Measurements from ENCODE around the gene DPYD. TPM values are rescaled to one million over a fixed set of nuclear protein-coding genes. Genes with fewer than 3 reads are reported as not detected.

DPYD gene
- total RNA-seq, 1 experiment from 2014 or later = 12.8 TPM

GRCh38 chr1:97038410-97038809 lies 882.4 kb downstream of the DPYD start:
- H3F3A ChIP-seq (ENCODE audit: low read length, unreplicated experiment) = no peaks in the 10 kb centered on the region
- no peaks in the 10 kb centered on the region for H3K9me2 ChIP-seq (replicated peaks; ENCODE audit: low read length)
- ChIA-PET CTCF (no interaction called here), POLR2A (ENCODE audit: unreplicated experiment) (no interaction called here)
- H2AFZ ChIP-seq (ENCODE audit: low read length) = no peak overlapping the region
- no peaks in the 10 kb centered on the region for H3K4me1 ChIP-seq (ENCODE audit: insufficient read depth, low read length)
- H4K20me1 ChIP-seq (ENCODE audit: low read length) = no peaks in the 10 kb centered on the region
- H3K27ac ChIP-seq (ENCODE audit: low read length) = no peak overlapping the region
- ATAC-seq (no peak), DNase-seq (no peak)
- no peak overlapping the region for H3K4me2 ChIP-seq (ENCODE audit: low read length)
- no peaks in the 10 kb centered on the region for H3K79me2 ChIP-seq (ENCODE audit: low read length)
- no peaks in the 10 kb centered on the region for H3K36me3 ChIP-seq (ENCODE audit: low read depth, low read length)
- BruUV-seq (replicated peaks) = no TSS peak
- TF ChIP-seq EZH2phosphoT487 (IDR thresholded peaks at IDR 0.05; ENCODE audit: borderline replicate concordance, low read length) (no peak), EZH2 (IDR thresholded peaks at IDR 0.05; ENCODE audit: low read length, unreplicated experiment) (no peak)
- TF ChIP-seq, protein P1, sequence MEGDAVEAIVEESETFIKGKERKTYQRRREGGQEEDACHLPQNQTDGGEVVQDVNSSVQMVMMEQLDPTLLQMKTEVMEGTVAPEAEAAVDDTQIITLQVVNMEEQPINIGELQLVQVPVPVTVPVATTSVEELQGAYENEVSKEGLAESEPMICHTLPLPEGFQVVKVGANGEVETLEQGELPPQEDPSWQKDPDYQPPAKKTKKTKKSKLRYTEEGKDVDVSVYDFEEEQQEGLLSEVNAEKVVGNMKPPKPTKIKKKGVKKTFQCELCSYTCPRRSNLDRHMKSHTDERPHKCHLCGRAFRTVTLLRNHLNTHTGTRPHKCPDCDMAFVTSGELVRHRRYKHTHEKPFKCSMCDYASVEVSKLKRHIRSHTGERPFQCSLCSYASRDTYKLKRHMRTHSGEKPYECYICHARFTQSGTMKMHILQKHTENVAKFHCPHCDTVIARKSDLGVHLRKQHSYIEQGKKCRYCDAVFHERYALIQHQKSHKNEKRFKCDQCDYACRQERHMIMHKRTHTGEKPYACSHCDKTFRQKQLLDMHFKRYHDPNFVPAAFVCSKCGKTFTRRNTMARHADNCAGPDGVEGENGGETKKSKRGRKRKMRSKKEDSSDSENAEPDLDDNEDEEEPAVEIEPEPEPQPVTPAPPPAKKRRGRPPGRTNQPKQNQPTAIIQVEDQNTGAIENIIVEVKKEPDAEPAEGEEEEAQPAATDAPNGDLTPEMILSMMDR (conservative IDR thresholded peaks at IDR 0.05; ENCODE audit: low read depth, low read length) = no peak
- peaks cover 3% of the 10 kb centered on the region; the same call in 1 of the 2 replicates for H3K9me3 ChIP-seq (ENCODE audit: low read length)
- H3K27me3 ChIP-seq (ENCODE audit: low read length) = no peaks in the 10 kb centered on the region
- no peak overlapping the region for H3K9ac ChIP-seq (ENCODE audit: low read length)
- intact Hi-C loops (cut with micrococcal nuclease) = no loop called here
- H3K4me3 ChIP-seq (ENCODE audit: low read length) = no peak overlapping the region

DNA sequence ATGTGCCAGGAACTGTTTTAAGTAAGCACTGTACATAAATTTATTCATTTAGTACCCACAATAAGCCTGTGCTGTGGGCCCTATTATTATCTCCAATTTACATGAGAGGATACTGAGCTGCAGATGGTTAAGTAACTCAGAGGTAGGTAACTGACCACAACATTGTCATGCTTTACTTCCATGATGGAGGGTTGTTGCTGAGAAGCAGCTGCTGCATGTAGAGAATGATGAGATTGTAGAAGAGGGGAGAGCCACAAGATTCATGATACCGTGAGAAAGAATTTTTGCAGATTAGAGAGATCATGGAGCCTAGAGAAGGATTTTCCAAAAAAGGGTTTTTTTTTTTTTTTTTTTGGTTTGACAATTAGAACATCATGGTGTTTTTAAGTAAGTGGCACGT lies 886.2 kb downstream of the DPYD start:
- no peaks in the 10 kb centered on the region for H4K20me1 ChIP-seq (ENCODE audit: low read length)
- TF ChIP-seq EZH2phosphoT487 (IDR thresholded peaks at IDR 0.05; ENCODE audit: borderline replicate concordance, low read length) = no peak
- TF ChIP-seq, protein P1 (conservative IDR thresholded peaks at IDR 0.05; ENCODE audit: low read depth, low read length) = no peak
- TF ChIP-seq EZH2 (IDR thresholded peaks at IDR 0.05; ENCODE audit: low read length, unreplicated experiment) = no peak
- no peak overlapping the region for H3K9ac ChIP-seq (ENCODE audit: low read length)
- no TSS peak for BruUV-seq (replicated peaks)
- H3K79me2 ChIP-seq (ENCODE audit: low read length) = no peaks in the 10 kb centered on the region
- 0 out of 2 replicates have a peak, but pooled peaks cover 3% of the 10 kb centered on the region for H3K9me3 ChIP-seq (ENCODE audit: low read length)
- CTCF ChIA-PET = no interaction called here
- H3K4me2 ChIP-seq (ENCODE audit: low read length) = no peak overlapping the region
- no peak overlapping the region for H3K4me3 ChIP-seq (ENCODE audit: low read length)
- no peaks in the 10 kb centered on the region for H3K4me1 ChIP-seq (ENCODE audit: insufficient read depth, low read length)
- no peaks in the 10 kb centered on the region for H3F3A ChIP-seq (ENCODE audit: low read length, unreplicated experiment)
- DNase-seq (no peak), ATAC-seq (no peak)
- POLR2A ChIA-PET (ENCODE audit: unreplicated experiment) = no interaction called here
- no peak overlapping the region for H2AFZ ChIP-seq (ENCODE audit: low read length)
- H3K36me3 ChIP-seq (ENCODE audit: low read depth, low read length) = no peaks in the 10 kb centered on the region
- no peak overlapping the region for H3K27ac ChIP-seq (ENCODE audit: low read length)
- H3K9me2 ChIP-seq (replicated peaks; ENCODE audit: low read length) = no peaks in the 10 kb centered on the region
- intact Hi-C loops (cut with micrococcal nuclease) = no loop called here
- H3K27me3 ChIP-seq (ENCODE audit: low read length) = no peaks in the 10 kb centered on the region

DNA sequence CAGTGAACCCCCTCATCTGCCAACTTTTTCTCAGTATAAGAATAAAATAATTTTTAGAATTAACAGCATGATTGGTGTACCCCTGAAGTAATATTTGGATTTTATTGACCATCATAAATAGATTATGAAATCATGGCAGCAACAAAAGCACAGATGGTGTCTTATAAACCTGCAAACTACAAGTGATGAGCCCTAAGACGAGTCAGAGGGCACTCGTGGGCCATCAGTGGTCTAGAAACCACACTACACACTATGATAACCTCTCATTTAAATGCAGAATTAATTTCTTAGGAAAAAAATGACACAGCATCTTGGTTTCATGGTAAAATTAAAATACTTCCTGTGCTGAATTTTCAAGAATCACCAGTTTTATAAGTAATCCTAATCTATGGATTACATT lies 886.9 kb downstream of the DPYD start:
- H4K20me1 ChIP-seq (ENCODE audit: low read length) = no peaks in the 10 kb centered on the region
- intact Hi-C loops (cut with micrococcal nuclease) = no loop called here
- H3K9me2 ChIP-seq (replicated peaks; ENCODE audit: low read length) = no peaks in the 10 kb centered on the region
- ATAC-seq = no peak
- no peak overlapping the region for H3K9ac ChIP-seq (ENCODE audit: low read length)
- TF ChIP-seq EZH2phosphoT487 (IDR thresholded peaks at IDR 0.05; ENCODE audit: borderline replicate concordance, low read length) = no peak
- TF ChIP-seq EZH2 (IDR thresholded peaks at IDR 0.05; ENCODE audit: low read length, unreplicated experiment) = no peak
- TF ChIP-seq, protein P1 (conservative IDR thresholded peaks at IDR 0.05; ENCODE audit: low read depth, low read length) = no peak
- CTCF ChIA-PET = no interaction called here
- no peak overlapping the region for H3K4me3 ChIP-seq (ENCODE audit: low read length)
- POLR2A ChIA-PET (ENCODE audit: unreplicated experiment) = no interaction called here
- no peak overlapping the region for H3K4me2 ChIP-seq (ENCODE audit: low read length)
- no peaks in the 10 kb centered on the region for H3K27me3 ChIP-seq (ENCODE audit: low read length)
- H3K9me3 ChIP-seq (ENCODE audit: low read length) = no peaks in the 10 kb centered on the region
- no peaks in the 10 kb centered on the region for H3K36me3 ChIP-seq (ENCODE audit: low read depth, low read length)
- no peak overlapping the region for H2AFZ ChIP-seq (ENCODE audit: low read length)
- no peak for DNase-seq
- H3K27ac ChIP-seq (ENCODE audit: low read length) = no peak overlapping the region
- H3K79me2 ChIP-seq (ENCODE audit: low read length) = no peaks in the 10 kb centered on the region
- BruUV-seq (replicated peaks) = no TSS peak
- H3F3A ChIP-seq (ENCODE audit: low read length, unreplicated experiment) = no peaks in the 10 kb centered on the region
- H3K4me1 ChIP-seq (ENCODE audit: insufficient read depth, low read length) = no peaks in the 10 kb centered on the region

Data from PC-3 (cell line).